CD4-positive, alpha-beta T cell (primary cell): ENCODE measurements around the gene MAP2K4. TPM values are rescaled to one million over a fixed set of nuclear protein-coding genes. Genes with fewer than 3 reads are reported as not detected.

ENCODE experiments used
- ATAC-seq: fragments of 200-7000 bp; cut with Tn5 transposase; one replicate; pipeline ENCODE4 v1.10.0; 2022; ENCODE audit warnings: mild to moderate bottlenecking; ENCODE audit not compliant: poor library complexity
- CTCF ChIA-PET: fragments of 350-600 bp; sonication (Branson Sonifier 250); formaldehyde crosslinking; loops from one replicate; lab custom pipeline; 2021; ENCODE audit warnings: antibody characterized with exemption, inconsistent platforms; lab: Charles Lee
- POLR2A ChIA-PET: fragments of 350-600 bp; sonication (Branson Sonifier 250); formaldehyde crosslinking; loops from one replicate; lab custom pipeline; 2021; ENCODE audit warnings: antibody characterized with exemption, inconsistent platforms; lab: Charles Lee
- DNase-seq, 14 experiments: peaks; one replicate each; pipeline ENCODE4 v3.0.0-alpha.2; 2013 to 2020; ENCODE audit warnings: mixed read lengths in 2 of 14
- H3K27ac ChIP-seq, 2 donors: one replicate each; pipeline versions ENCODE4 v1.5.1 to v1.7.0; 2013; ENCODE audit warnings: low read length in 2 of 2, low read depth in 1 of 2, mild to moderate bottlenecking in 1 of 2
- H3K27me3 ChIP-seq, 2 experiments: 1 replicate in 1 of 2; 2 replicates in 1 of 2; pipeline versions ENCODE4 v1.6.1 to v1.7.0; 2013; ENCODE audit warnings: low read length in 2 of 2, control low read depth in 1 of 2, mild to moderate bottlenecking in 1 of 2, moderate library complexity in 1 of 2; ENCODE audit not compliant: insufficient read depth in 2 of 2, control insufficient read depth in 1 of 2
- H3K36me3 ChIP-seq: one replicate; pipeline ENCODE4 v1.6.1; 2013; ENCODE audit warnings: low read length, control low read depth; ENCODE audit not compliant: insufficient read depth
- H3K4me1 ChIP-seq: one replicate; pipeline ENCODE4 v1.6.1; 2013; ENCODE audit warnings: low read length, control low read depth; ENCODE audit not compliant: insufficient read depth
- H3K4me3 ChIP-seq: one replicate; pipeline ENCODE4 v1.5.1; 2013; ENCODE audit warnings: mild to moderate bottlenecking, low read length, moderate library complexity
- H3K9me3 ChIP-seq, 2 experiments: 1 replicate in 1 of 2; 2 replicates in 1 of 2; pipeline versions ENCODE4 v1.6.1 to v1.7.0; 2013; ENCODE audit warnings: low read length in 2 of 2, mild to moderate bottlenecking in 2 of 2, control low read depth in 1 of 2, moderate library complexity in 1 of 2; ENCODE audit not compliant: control insufficient read depth in 1 of 2, insufficient read depth in 1 of 2
- H3K27ac Mint-ChIP-seq: one replicate; pipeline ENCODE4 v1.8.0; 2020; ENCODE audit warnings: mixed read lengths
- H3K27me3 Mint-ChIP-seq: one replicate; pipeline ENCODE4 v1.8.0; 2021; ENCODE audit warnings: mixed read lengths
- H3K36me3 Mint-ChIP-seq: one replicate; pipeline ENCODE4 v1.8.0; 2021; ENCODE audit warnings: low read depth, mixed read lengths
- H3K4me1 Mint-ChIP-seq: one replicate; pipeline ENCODE4 v1.8.0; 2021; ENCODE audit warnings: low read depth, mixed read lengths
- H3K4me3 Mint-ChIP-seq: one replicate; pipeline ENCODE4 v1.8.0; 2020; ENCODE audit warnings: mild to moderate bottlenecking, mixed read lengths
- H3K9me3 Mint-ChIP-seq: one replicate; pipeline ENCODE4 v1.8.0; 2020; ENCODE audit warnings: mixed read lengths
- intact Hi-C, 2 experiments: fragments of 100-400 bp; cut with DNase I in 1 of 2; cut with micrococcal nuclease in 1 of 2; formaldehyde crosslinking; loops; one replicate each; pipeline versions ENCODE4 v1.15.1 to v1.9.0; 2023 to 2025; cut with DNase I, micrococcal nuclease
- total RNA-seq, 174 experiments: library from RNA in 2 of 174; stranded (reverse) in 2 of 174; gene quantifications; one replicate each; pipeline ENCODE4 v1.2.3 and lab custom pipeline; 2021 to 2026
- TF ChIP-seq, protein P1 (sequence below): fragments of 200-600 bp; IDR thresholded peaks from one replicate; pipeline ENCODE4 v1.8.0; 2022; ENCODE audit warnings: antibody characterized with exemption, mild to moderate bottlenecking

Gene MAP2K4
- total RNA-seq, 2 experiments from 2014 or later: 22.4 to 22.6 TPM

DNA sequence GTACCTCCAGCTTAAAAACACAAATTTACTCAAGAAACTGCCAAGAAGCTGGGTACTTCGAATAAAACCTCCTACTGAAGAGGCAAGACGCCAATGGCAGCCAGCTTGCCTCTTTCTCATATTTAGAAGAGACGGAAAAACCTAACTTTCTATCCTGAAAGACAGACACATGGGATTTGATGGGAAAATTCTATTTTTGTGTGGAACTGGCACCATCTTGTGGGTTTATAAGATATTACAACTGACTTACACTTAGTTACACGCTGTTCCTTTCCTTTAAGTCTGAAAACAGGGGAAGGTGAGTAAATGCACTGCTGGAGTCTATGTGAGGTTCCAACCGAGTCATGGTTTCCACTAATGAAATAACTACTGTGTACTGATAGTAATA is 33.7 kb upstream of the MAP2K4 start:
- no peaks in the 10 kb centered on the region for H3K4me1 ChIP-seq
- no peaks in the 10 kb centered on the region for H3K9me3 ChIP-seq
- Mint-ChIP-seq H3K4me3 (no peak overlapping the region), H3K4me1 (peaks cover 27% of the 10 kb centered on the region), H3K27me3 (no peaks in the 10 kb centered on the region), H3K27ac (no peak overlapping the region), H3K9me3 (no peaks in the 10 kb centered on the region), H3K36me3 (peaks cover 94% of the 10 kb centered on the region)
- H3K27me3 ChIP-seq: no peaks in the 10 kb centered on the region
- ATAC-seq (no peak), DNase-seq (no peak)
- no peak overlapping the region for H3K4me3 ChIP-seq
- CTCF ChIA-PET: interaction anchor here (0.9 kb wide), 1 partner anchor 9 kb away, joined by 3 read pairs; no protein-coding TSS in a partner anchor
- TF ChIP-seq, protein P1, sequence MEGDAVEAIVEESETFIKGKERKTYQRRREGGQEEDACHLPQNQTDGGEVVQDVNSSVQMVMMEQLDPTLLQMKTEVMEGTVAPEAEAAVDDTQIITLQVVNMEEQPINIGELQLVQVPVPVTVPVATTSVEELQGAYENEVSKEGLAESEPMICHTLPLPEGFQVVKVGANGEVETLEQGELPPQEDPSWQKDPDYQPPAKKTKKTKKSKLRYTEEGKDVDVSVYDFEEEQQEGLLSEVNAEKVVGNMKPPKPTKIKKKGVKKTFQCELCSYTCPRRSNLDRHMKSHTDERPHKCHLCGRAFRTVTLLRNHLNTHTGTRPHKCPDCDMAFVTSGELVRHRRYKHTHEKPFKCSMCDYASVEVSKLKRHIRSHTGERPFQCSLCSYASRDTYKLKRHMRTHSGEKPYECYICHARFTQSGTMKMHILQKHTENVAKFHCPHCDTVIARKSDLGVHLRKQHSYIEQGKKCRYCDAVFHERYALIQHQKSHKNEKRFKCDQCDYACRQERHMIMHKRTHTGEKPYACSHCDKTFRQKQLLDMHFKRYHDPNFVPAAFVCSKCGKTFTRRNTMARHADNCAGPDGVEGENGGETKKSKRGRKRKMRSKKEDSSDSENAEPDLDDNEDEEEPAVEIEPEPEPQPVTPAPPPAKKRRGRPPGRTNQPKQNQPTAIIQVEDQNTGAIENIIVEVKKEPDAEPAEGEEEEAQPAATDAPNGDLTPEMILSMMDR: peak; percentile 53
- POLR2A ChIA-PET: interaction anchor here (2.5 kb wide), 1 partner anchor 10 kb away, joined by 16 read pairs; the partner anchor contains the start of gene ZNF18
- intact Hi-C loops: no loop called here
- no peak overlapping the region for H3K27ac ChIP-seq
- peaks cover 72% of the 10 kb centered on the region for H3K36me3 ChIP-seq

DNA sequence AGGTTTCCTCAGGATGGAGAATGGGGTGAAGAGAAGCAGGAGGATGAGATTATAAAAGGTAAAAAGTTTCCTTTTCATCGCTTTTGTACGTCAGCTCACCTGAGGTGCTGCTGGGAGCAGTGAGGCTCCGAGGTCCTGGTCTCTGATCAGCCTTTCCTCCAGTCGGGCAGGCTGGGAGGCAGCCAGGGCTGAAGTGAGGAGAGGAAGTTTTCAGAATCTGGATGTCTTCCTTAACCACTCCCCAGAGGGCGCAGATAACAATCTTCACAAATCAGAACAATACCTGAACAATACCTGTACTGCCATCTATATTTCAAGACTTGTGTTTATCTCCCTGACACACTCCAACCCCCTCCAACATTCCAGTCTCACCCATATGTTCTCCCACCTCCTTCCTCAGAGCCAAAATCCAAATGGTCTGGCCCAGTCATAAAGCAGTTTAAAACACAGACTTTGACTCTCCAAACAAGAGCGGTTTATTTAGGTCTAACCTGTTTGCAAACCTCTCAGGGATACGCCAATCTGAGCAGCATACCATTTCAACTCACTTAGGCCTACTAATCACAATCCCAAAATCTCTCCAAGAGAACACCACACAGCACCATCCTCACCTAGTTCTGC is 30.2 kb upstream of the MAP2K4 start:
- Histone ChIP-seq H3K36me3 (peaks cover 50% of the 10 kb centered on the region), H3K9me3 (no peaks in the 10 kb centered on the region), H3K27me3 (no peaks in the 10 kb centered on the region), H3K27ac (no peak overlapping the region), H3K4me1 (no peaks in the 10 kb centered on the region), H3K4me3 (no peak overlapping the region)
- TF ChIP-seq, protein P1: no peak
- ChIA-PET POLR2A (interaction anchor here (2.0 kb wide), 1 partner anchor 30 kb away, joined by 6 read pairs; the partner anchor contains the start of gene MAP2K4), CTCF (no interaction called here)
- Mint-ChIP-seq H3K4me3 (no peak overlapping the region), H3K27ac (no peak overlapping the region), H3K36me3 (peaks cover 83% of the 10 kb centered on the region), H3K27me3 (no peaks in the 10 kb centered on the region), H3K4me1 (peaks cover 40% of the 10 kb centered on the region), H3K9me3 (no peaks in the 10 kb centered on the region)
- DNase-seq (no peak), ATAC-seq (no peak)
- intact Hi-C loops: no loop called here

DNA sequence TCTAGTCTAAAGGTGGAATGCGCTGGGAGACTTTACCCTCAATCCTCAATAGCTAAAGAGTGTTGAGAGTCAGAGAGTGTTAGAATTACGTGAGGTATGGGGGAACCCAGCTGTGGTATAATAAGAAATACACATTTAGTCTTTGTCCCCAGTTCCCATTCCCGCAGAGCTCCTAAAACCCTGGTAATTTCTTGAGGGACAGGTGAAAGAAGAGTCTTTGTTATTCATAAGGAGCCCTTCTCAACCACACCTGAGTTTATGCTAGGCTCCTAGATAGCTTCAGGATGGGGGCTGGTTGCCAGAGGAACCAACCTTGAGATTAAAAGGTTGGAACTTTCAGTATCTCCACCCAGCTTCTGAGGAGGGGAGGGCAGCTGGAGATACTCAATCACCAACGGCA is 29.2 kb upstream of the MAP2K4 start:
- no peak overlapping the region for H3K4me3 ChIP-seq
- no peaks in the 10 kb centered on the region for H3K4me1 ChIP-seq
- TF ChIP-seq, protein P1: no peak
- no peaks in the 10 kb centered on the region for H3K27me3 ChIP-seq
- ATAC-seq (no peak), DNase-seq (no peak)
- no peaks in the 10 kb centered on the region for H3K9me3 ChIP-seq
- no peak overlapping the region for H3K27ac Mint-ChIP-seq
- peaks cover 74% of the 10 kb centered on the region for H3K36me3 Mint-ChIP-seq
- POLR2A ChIA-PET: interaction anchor here (1.1 to 2.0 kb wide), 2 partner anchors 29 to 45 kb away, joined by 3 to 6 read pairs; partner anchors contain the start of gene MAP2K4
- H3K36me3 ChIP-seq: peaks cover 42% of the 10 kb centered on the region
- no peaks in the 10 kb centered on the region for H3K9me3 Mint-ChIP-seq
- H3K4me3 Mint-ChIP-seq: no peak overlapping the region
- intact Hi-C loops: no loop called here
- CTCF ChIA-PET: interaction anchor here (0.6 kb wide), 1 partner anchor 18 kb away, joined by 3 read pairs; no protein-coding TSS in a partner anchor
- peaks cover 46% of the 10 kb centered on the region for H3K4me1 Mint-ChIP-seq
- no peaks in the 10 kb centered on the region for H3K27me3 Mint-ChIP-seq
- H3K27ac ChIP-seq: no peak overlapping the region
